Activated T-helper 1 cell treated with anti-CD3 and anti-CD28 coated beads, Interleukin-12 subunit alpha, Interleukin-12 subunit beta, Interleukin-2, Interleukin-4 antibody, amounts not matched to agents 30 ng/mL and 10 ng/mL and 1 ng/mL, durations not matched to agents 14 hours and 24 hours and 36 hours (primary cell): Measurements from ENCODE around the gene ATG7. TPM values are rescaled to one million over a fixed set of nuclear protein-coding genes. Genes with fewer than 3 reads are reported as not detected.
"Not testable (repeated sequence)": the region's sequence is repeated elsewhere in the genome, so short reads cannot be mapped to it uniquely, and the experiment has no call there.

ENCODE experiments used
- DNase-seq: peaks from one replicate; pipeline ENCODE4 v3.0.0; 2021; ENCODE audit warnings: low spot score
- H3K27ac Mint-ChIP-seq: one replicate; pipeline ENCODE4 v1.8.0; 2021; ENCODE audit warnings: mild to moderate bottlenecking, mixed read lengths
- H3K27me3 Mint-ChIP-seq: one replicate; pipeline ENCODE4 v1.8.0; 2022; ENCODE audit warnings: mild to moderate bottlenecking, moderate library complexity, mixed read lengths; ENCODE audit not compliant: insufficient read depth
- H3K36me3 Mint-ChIP-seq: one replicate; pipeline ENCODE4 v1.8.0; 2021; ENCODE audit warnings: low read depth, mixed read lengths
- H3K4me1 Mint-ChIP-seq: one replicate; pipeline ENCODE4 v1.8.0; 2021; ENCODE audit warnings: low read depth, mixed read lengths
- H3K4me3 Mint-ChIP-seq: one replicate; pipeline ENCODE4 v1.8.0; 2021; ENCODE audit warnings: mild to moderate bottlenecking, moderate library complexity, mixed read lengths
- H3K9me3 Mint-ChIP-seq: one replicate; pipeline ENCODE4 v1.8.0; 2021; ENCODE audit warnings: mixed read lengths
- intact Hi-C: fragments of 100-400 bp; cut with micrococcal nuclease; formaldehyde crosslinking; loops from one replicate; pipeline ENCODE4 v1.15.1; 2024
- total RNA-seq: library from RNA; stranded (reverse); gene quantifications from 2 replicates; pipeline ENCODE4 v1.2.3, GENCODE V29; 2022

Gene ATG7
- total RNA-seq, 1 donor from 2014 or later, result 38.6 TPM

GRCh38 chr3:11462673-11463072 lies 190.5 kb downstream of the ATG7 start:
- H3K27ac Mint-ChIP-seq, H3K27me3 Mint-ChIP-seq, H3K36me3 Mint-ChIP-seq, DNase-seq, H3K4me1 Mint-ChIP-seq, intact Hi-C loops, H3K9me3 Mint-ChIP-seq, H3K4me3 Mint-ChIP-seq: not testable (repeated sequence)

GRCh38 chr3:11463591-11463990 lies 191.4 kb downstream of the ATG7 start:
- no peak for DNase-seq
- Mint-ChIP-seq H3K27me3 (no peaks in the 10 kb centered on the region), H3K4me3 (no peak overlapping the region), H3K9me3 (no peaks in the 10 kb centered on the region), H3K27ac (no peak overlapping the region), H3K36me3 (peaks cover 4% of the 10 kb centered on the region), H3K4me1 (no peaks in the 10 kb centered on the region)
- intact Hi-C loops, result no loop called here

- H3K9me3 Mint-ChIP-seq, result no peaks in the 10 kb centered on the region
- H3K36me3 Mint-ChIP-seq, result peaks cover 4% of the 10 kb centered on the region
- no peak overlapping the region for H3K4me3 Mint-ChIP-seq
- peaks cover 2% of the 10 kb centered on the region for H3K27me3 Mint-ChIP-seq
- intact Hi-C loops, result no loop called here
- no peak overlapping the region for H3K27ac Mint-ChIP-seq
- no peak for DNase-seq
- H3K4me1 Mint-ChIP-seq, result no peaks in the 10 kb centered on the region
Measured at GRCh38 chr3:11464356-11464755, 192.2 kb downstream of the ATG7 start.

GRCh38 chr3:11465744-11466616 lies 193.8 kb downstream of the ATG7 start:
- no peak overlapping the region for H3K4me3 Mint-ChIP-seq

GRCh38 chr3:11467875-11468274 lies 195.7 kb downstream of the ATG7 start:
- peaks cover 5% of the 10 kb centered on the region for H3K36me3 Mint-ChIP-seq
- H3K4me1 Mint-ChIP-seq, result no peaks in the 10 kb centered on the region
- H3K4me3 Mint-ChIP-seq, result no peak overlapping the region
- H3K27ac Mint-ChIP-seq, result no peak overlapping the region
- H3K9me3 Mint-ChIP-seq, result no peaks in the 10 kb centered on the region
- no peak for DNase-seq
- intact Hi-C loops, result no loop called here
- peaks cover 2% of the 10 kb centered on the region for H3K27me3 Mint-ChIP-seq

More at GRCh38 chr3:11465744-11466616, 193.8 kb downstream of the ATG7 start:
- H3K27ac Mint-ChIP-seq, result no peak overlapping the region
- H3K36me3 Mint-ChIP-seq, result peaks cover 2% of the 10 kb centered on the region
- H3K9me3 Mint-ChIP-seq, result no peaks in the 10 kb centered on the region
- no peaks in the 10 kb centered on the region for H3K4me1 Mint-ChIP-seq
- intact Hi-C loops, result no loop called here
- DNase-seq, result no peak
- H3K27me3 Mint-ChIP-seq, result peaks cover 2% of the 10 kb centered on the region

GRCh38 chr3:11470031-11470853 lies 198.0 kb downstream of the ATG7 start:
- H3K27ac Mint-ChIP-seq, result no peak overlapping the region
- H3K36me3 Mint-ChIP-seq, result peaks cover 5% of the 10 kb centered on the region
- intact Hi-C loops, result no loop called here
- peaks cover 2% of the 10 kb centered on the region for H3K27me3 Mint-ChIP-seq
- H3K4me1 Mint-ChIP-seq, result no peaks in the 10 kb centered on the region
- no peak overlapping the region for H3K4me3 Mint-ChIP-seq
- no peaks in the 10 kb centered on the region for H3K9me3 Mint-ChIP-seq
- no peak for DNase-seq

GRCh38 chr3:11475324-11475723 lies 203.1 kb downstream of the ATG7 start:
- Mint-ChIP-seq H3K27me3 (no peaks in the 10 kb centered on the region), H3K4me1 (no peaks in the 10 kb centered on the region), H3K4me3 (no peak overlapping the region), H3K27ac (no peak overlapping the region), H3K9me3 (no peaks in the 10 kb centered on the region), H3K36me3 (peaks cover 3% of the 10 kb centered on the region)
- DNase-seq, result no peak
- intact Hi-C loops, result no loop called here

GRCh38 chr3:11476735-11477144 lies 204.5 kb downstream of the ATG7 start:
- Mint-ChIP-seq H3K9me3 (no peaks in the 10 kb centered on the region), H3K27ac (no peak overlapping the region), H3K36me3 (peaks cover 3% of the 10 kb centered on the region), H3K4me1 (no peaks in the 10 kb centered on the region), H3K27me3 (no peaks in the 10 kb centered on the region), H3K4me3 (no peak overlapping the region)
- intact Hi-C loops, result no loop called here
- DNase-seq, result no peak

- no peak for DNase-seq
- no peaks in the 10 kb centered on the region for H3K4me1 Mint-ChIP-seq
- intact Hi-C loops, result no loop called here
- no peaks in the 10 kb centered on the region for H3K9me3 Mint-ChIP-seq
- no peaks in the 10 kb centered on the region for H3K27me3 Mint-ChIP-seq
- no peak overlapping the region for H3K4me3 Mint-ChIP-seq
- H3K27ac Mint-ChIP-seq, result no peak overlapping the region
- no peaks in the 10 kb centered on the region for H3K36me3 Mint-ChIP-seq
Measured at GRCh38 chr3:11477407-11477911, 205.3 kb downstream of the ATG7 start.

GRCh38 chr3:11478167-11478566 lies 206.0 kb downstream of the ATG7 start:
- no peak overlapping the region for H3K4me3 Mint-ChIP-seq
- H3K36me3 Mint-ChIP-seq, result no peaks in the 10 kb centered on the region
- no peaks in the 10 kb centered on the region for H3K4me1 Mint-ChIP-seq
- DNase-seq, result no peak
- H3K27me3 Mint-ChIP-seq, result no peaks in the 10 kb centered on the region
- no peak overlapping the region for H3K27ac Mint-ChIP-seq
- intact Hi-C loops, result no loop called here
- H3K9me3 Mint-ChIP-seq, result no peaks in the 10 kb centered on the region

GRCh38 chr3:11479221-11479620 lies 207.0 kb downstream of the ATG7 start:
- no peak for DNase-seq
- Mint-ChIP-seq H3K9me3 (no peaks in the 10 kb centered on the region), H3K36me3 (no peaks in the 10 kb centered on the region), H3K4me3 (no peak overlapping the region), H3K27ac (no peak overlapping the region), H3K4me1 (no peaks in the 10 kb centered on the region), H3K27me3 (no peaks in the 10 kb centered on the region)
- intact Hi-C loops, result no loop called here

- no peak overlapping the region for H3K27ac Mint-ChIP-seq
- H3K36me3 Mint-ChIP-seq, result no peaks in the 10 kb centered on the region
- no peaks in the 10 kb centered on the region for H3K4me1 Mint-ChIP-seq
- DNase-seq, result no peak
- H3K27me3 Mint-ChIP-seq, result no peaks in the 10 kb centered on the region
- no peak overlapping the region for H3K4me3 Mint-ChIP-seq
- intact Hi-C loops, result no loop called here
- H3K9me3 Mint-ChIP-seq, result no peaks in the 10 kb centered on the region
Measured at GRCh38 chr3:11480663-11481298, 208.6 kb downstream of the ATG7 start.

- Mint-ChIP-seq H3K9me3 (no peaks in the 10 kb centered on the region), H3K27me3 (no peaks in the 10 kb centered on the region), H3K27ac (no peak overlapping the region), H3K4me1 (no peaks in the 10 kb centered on the region), H3K4me3 (no peak overlapping the region), H3K36me3 (no peaks in the 10 kb centered on the region)
- no peak for DNase-seq
- intact Hi-C loops, result no loop called here
Measured at GRCh38 chr3:11481556-11481955, 209.4 kb downstream of the ATG7 start.
